ENCODE data around the gene FHDC1.
"Not testable (repeated sequence)": the region's sequence is repeated elsewhere in the genome, so short reads cannot be mapped to it uniquely, and the experiment has no call there.

The FHDC1 gene, protein sequence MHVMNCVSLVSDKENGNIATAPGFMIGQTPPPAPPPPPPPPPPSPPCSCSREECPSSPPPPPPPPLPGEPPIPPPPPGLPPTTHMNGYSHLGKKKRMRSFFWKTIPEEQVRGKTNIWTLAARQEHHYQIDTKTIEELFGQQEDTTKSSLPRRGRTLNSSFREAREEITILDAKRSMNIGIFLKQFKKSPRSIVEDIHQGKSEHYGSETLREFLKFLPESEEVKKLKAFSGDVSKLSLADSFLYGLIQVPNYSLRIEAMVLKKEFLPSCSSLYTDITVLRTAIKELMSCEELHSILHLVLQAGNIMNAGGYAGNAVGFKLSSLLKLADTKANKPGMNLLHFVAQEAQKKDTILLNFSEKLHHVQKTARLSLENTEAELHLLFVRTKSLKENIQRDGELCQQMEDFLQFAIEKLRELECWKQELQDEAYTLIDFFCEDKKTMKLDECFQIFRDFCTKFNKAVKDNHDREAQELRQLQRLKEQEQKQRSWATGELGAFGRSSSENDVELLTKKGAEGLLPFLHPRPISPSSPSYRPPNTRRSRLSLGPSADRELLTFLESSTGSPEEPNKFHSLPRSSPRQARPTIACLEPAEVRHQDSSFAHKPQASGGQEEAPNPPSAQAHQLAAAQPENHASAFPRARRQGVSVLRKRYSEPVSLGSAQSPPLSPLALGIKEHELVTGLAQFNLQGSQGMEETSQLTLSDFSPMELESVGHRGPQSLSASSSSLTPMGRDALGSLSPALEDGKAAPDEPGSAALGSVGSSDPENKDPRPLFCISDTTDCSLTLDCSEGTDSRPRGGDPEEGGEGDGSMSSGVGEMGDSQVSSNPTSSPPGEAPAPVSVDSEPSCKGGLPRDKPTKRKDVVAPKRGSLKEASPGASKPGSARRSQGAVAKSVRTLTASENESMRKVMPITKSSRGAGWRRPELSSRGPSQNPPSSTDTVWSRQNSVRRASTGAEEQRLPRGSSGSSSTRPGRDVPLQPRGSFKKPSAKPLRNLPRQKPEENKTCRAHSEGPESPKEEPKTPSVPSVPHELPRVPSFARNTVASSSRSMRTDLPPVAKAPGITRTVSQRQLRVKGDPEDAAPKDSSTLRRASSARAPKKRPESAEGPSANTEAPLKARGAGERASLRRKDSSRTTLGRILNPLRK

DNA sequence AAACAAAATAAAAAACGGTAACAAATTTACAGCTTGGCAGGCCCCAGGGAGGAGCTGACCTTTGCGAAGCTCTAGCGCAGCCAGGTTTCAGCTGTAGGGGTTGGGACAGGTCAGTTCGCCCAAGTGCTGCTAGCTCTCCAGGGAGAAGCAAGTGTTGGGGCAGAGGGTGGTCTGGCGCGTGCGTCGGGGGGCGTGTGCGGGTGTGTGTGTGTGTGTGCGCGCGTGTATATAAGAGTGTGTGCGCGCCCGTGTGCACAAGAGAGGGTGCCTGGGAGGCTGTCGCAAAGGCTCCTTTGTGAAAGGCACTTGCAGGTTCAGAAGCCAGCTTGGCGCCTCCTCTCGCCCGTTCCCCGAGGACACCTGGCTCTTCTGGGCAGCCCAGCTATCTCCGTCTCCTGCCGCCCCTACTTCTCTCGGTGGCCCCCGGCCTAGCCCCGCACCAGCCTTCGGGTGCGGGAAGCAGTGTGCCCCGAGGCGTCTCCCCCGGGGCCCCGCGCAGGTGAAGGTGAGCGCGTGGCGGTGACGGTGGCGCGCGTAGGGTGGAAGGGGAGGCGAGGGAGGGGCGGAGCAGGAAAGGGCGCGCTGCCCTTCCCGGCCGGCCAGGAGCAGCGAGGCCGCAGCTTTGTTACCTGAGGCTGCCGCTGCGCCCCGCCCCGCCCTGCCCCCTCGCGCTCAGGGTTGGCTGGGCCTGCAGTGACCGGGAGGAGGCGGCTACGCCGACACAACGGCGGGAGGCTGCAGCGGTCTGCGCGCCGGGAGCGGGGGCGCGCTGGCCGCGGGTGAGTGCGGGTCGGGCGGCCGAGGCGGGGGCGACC lies at the start of gene FHDC1:
TSS of gene FHDC1 (plus strand) at position 693 of the 815 bp plus-strand sequence. CDS start 6,735 bp downstream, outside the sequence.
- peak; percentile 62 to 94 (median 93) for DNase-seq

GRCh38 chr4:152887981-152888380 lies 48.1 kb upstream of the FHDC1 start:
- DNase-seq: no peak

GRCh38 chr4:152892974-152893373 lies 43.1 kb upstream of the FHDC1 start:
- DNase-seq: no peak

DNA sequence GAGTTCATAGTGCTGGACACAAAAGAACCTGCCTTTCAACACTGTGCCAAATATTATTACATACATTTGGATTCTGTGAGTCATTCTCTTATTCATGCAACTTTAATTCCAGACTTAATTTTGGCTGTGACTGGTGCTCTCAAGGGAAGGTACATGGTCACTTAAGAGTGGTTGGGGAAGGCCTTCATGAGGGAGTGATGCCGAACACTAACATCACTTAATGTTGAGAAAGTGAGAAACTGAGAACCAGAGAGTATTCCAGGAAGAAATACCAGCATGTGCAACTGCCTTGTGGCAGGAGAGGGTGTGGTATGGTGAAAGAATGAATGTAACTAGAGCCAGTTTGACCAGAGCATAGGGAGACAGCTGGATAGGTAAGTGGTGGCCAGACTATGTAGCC lies 41.5 kb upstream of the FHDC1 start:
- no peak for DNase-seq

GRCh38 chr4:152896811-152897210 lies 39.3 kb upstream of the FHDC1 start:
- DNase-seq: no peak

- not testable (repeated sequence) for DNase-seq
Measured at GRCh38 chr4:152898133-152898532, 38.0 kb upstream of the FHDC1 start.

DNA sequence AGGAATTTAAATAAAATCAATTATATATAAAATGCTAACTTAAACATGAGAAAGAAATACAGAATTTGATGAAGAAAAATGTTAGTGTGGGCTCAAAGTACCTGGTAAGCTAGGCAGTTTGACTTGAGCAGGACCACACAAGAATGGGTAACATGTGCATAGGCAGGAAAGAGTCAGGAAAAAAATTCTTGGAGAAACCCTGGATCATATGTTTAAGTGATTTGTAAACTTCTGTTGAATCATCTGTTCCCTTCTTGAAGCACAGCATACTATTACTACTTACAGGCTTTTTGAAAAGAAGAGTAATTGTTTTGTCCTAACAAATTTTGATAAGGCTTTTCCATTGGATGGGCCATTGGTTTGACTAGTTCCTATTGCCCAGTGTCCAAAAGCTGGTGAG lies 37.5 kb upstream of the FHDC1 start:
- DNase-seq: no peak

GRCh38 chr4:152900395-152900794 lies 35.7 kb upstream of the FHDC1 start:
- DNase-seq: no peak

DNA sequence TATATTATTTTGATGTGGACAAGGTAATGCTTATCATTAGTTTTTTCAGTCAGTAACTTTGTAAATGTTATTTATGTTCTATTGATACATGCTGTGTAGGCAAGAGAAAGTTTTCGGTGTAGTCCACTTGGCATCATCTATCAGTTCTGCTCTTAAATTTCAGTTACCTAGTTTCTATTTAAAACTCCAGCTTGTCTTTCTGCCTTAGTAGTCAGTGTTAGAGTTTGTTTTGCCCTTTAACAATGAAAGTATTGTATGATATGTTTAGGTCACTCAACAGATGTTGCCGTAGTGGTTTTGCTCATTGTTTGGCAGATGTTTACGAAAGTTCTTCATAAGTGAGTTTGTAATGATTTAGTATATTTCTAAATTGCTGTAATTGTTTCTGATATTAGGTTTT lies 34.9 kb upstream of the FHDC1 start:
- DNase-seq: no peak

GRCh38 chr4:152903658-152904057 lies 32.5 kb upstream of the FHDC1 start:
- DNase-seq: no peak

- peak in 1 of 3 experiments; percentile 29 for DNase-seq
Measured at GRCh38 chr4:152909901-152910300, 26.2 kb upstream of the FHDC1 start.

- no peak for DNase-seq
Measured at GRCh38 chr4:152910521-152910920, 25.6 kb upstream of the FHDC1 start.

DNA sequence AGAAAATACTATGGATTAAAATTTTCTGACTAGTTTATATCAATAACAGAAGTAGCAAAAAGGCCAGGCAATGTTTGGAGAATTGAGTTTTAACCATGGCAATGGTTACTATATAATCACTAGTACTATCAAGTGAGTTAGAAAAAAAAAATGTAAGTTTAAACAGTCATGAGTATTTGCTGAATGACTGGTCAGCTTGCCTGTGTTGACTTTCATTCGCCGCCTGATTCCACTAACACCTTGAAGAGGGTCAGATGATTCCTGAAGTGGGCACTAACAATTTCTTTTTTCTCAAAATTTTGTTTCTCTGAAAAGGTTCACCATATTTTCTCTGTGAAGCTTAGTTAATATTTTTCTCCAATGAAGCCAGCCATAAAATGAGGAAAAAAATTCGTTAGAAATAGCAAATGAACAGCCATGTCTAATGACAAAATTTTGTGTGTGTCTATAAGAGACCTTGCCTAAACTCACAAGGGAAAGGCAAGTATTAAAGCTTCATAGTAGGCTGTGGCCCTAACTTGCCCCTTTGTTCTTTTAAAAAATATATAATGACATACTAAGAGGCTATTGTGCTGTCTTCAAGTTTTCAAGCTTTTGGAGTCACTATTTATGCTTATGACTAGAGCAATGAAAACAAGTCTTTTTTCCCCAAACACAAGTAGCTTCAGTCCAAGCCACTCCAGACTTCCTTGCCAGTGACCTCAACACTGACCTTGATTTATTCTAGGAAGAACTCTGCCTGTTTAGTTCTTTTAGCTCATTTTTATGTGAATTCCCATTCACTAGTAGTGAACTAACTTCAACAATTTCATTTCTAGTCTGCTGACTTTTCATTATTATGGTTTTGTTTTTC lies 18.4 kb upstream of the FHDC1 start:
- no peak for DNase-seq

GRCh38 chr4:152919826-152920225 lies 16.3 kb upstream of the FHDC1 start:
- no peak for DNase-seq

GRCh38 chr4:152920768-152921167 lies 15.4 kb upstream of the FHDC1 start:
- peak in 2 of 3 experiments; percentile 22 to 49 for DNase-seq

GRCh38 chr4:152921284-152921683 lies 14.8 kb upstream of the FHDC1 start:
- no peak for DNase-seq

- no peak for DNase-seq
Measured at GRCh38 chr4:152925851-152926250, 10.3 kb upstream of the FHDC1 start.

DNA sequence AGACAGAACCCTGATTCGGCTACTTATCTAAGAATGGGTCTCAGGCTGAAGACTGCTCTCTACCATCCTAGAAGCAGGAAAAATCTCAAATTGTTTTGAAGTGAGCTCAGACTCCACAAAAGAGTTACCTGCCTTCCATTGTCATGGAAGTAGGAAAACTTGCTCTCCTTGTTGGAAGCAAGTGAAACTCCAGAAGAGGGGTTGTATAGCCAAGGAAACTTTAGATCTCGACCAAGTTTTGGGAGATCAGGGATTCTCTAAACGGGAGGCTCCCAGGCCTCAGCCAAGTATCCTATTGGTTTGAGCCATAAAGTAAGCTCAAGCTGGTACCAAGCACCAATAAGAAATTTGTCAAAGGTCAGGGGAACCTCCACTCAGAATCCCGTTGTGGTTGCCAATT lies 9.2 kb upstream of the FHDC1 start:
- no peak for DNase-seq

DNA sequence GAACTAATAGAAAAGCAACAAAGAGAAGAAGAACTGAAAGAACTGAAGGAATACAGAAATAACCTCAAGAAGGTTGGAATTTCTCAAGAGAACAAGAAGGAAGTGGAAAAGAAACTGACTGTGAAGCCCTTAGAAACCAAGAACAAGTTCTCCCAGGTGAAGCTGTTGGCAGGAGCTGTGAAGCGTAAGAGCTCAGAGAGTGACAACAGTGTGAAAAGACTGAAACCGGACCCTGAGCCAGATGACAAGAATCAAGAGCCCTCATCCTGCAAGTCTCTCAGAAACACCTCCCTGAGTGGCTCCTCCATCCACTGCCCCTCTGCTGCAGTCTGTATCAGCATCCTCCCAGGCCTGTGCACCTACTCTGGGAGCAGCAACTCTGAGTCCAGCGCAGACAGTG lies 8.4 kb upstream of the FHDC1 start:
- peak in 1 of 3 experiments; percentile 10 for DNase-seq

GRCh38 chr4:152928286-152928685 lies 7.8 kb upstream of the FHDC1 start:
- DNase-seq: no peak

DNA sequence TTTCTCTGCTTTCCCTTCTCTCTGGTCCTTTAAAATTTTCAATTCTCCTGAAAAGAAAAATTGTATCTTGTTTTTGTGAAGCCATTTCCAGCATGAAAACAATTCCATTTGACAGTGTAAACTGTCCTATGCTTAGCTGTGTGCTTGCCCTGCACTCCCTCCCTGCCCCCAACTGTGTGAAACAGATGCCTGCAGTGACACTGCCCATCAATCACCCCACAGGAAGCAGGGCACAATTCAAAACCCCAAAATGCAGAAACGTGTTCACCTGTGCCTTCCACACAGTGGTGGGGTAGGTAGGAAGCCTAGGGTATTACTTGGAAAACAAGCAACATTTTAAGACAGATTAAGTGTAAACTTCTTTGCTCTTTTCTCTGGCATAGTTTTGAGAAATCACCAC lies 6.2 kb upstream of the FHDC1 start:
- DNase-seq: peak in 2 of 3 experiments; percentile 14 to 54
